ENCODE measurements around the gene AGBL4.

Gene AGBL4

GRCh38 chr1:48532976-48533375 is 1490.8 kb downstream of the AGBL4 start:
- TF ChIP-seq CTCF (IDR thresholded peaks at IDR 0.05): no peak

- peak; percentile 95 for TF ChIP-seq CTCF (IDR thresholded peaks at IDR 0.05)
Measured at GRCh38 chr1:48530727-48531351, 1492.9 kb downstream of the AGBL4 start.

GRCh38 chr1:48527051-48527450 is 1496.7 kb downstream of the AGBL4 start:
- TF ChIP-seq CTCF (IDR thresholded peaks at IDR 0.05): no peak

GRCh38 chr1:48526008-48526710 is 1497.6 kb downstream of the AGBL4 start:
- TF ChIP-seq CTCF (IDR thresholded peaks at IDR 0.05): no peak

GRCh38 chr1:48524892-48525467 is 1498.8 kb downstream of the AGBL4 start:
- no peak for TF ChIP-seq CTCF (IDR thresholded peaks at IDR 0.05)

- TF ChIP-seq CTCF (IDR thresholded peaks at IDR 0.05): no peak
Measured at GRCh38 chr1:48523558-48523957, 1500.2 kb downstream of the AGBL4 start.

- no peak for TF ChIP-seq CTCF (IDR thresholded peaks at IDR 0.05)
Measured at GRCh38 chr1:48506870-48507269, 1516.9 kb downstream of the AGBL4 start.

All from LNCAP (cell line).